ENCODE data around the gene WWC1.
"Not testable (repeated sequence)": the region's sequence is repeated elsewhere in the genome, so short reads cannot be mapped to it uniquely, and the experiment has no call there.

The WWC1 gene

GRCh38 chr5:168303393-168304025, 12.1 kb downstream of the WWC1 start:
- no peak for TF ChIP-seq CTCF (IDR thresholded peaks at IDR 0.05; ENCODE audit: low read depth, low read length)
- H3K4me3 ChIP-seq (ENCODE audit: low read depth, low read length): no peak overlapping the region

GRCh38 chr5:168304349-168304748, 12.9 kb downstream of the WWC1 start:
- no peak for TF ChIP-seq CTCF (IDR thresholded peaks at IDR 0.05; ENCODE audit: low read depth, low read length)

GRCh38 chr5:168305281-168305680, 13.8 kb downstream of the WWC1 start:
- no peak overlapping the region for H3K4me3 ChIP-seq (ENCODE audit: low read depth, low read length)
- no peak for TF ChIP-seq CTCF (IDR thresholded peaks at IDR 0.05; ENCODE audit: low read depth, low read length)

More at GRCh38 chr5:168304349-168304748, 12.9 kb downstream of the WWC1 start:
- no peak overlapping the region for H3K4me3 ChIP-seq (ENCODE audit: low read depth, low read length)

GRCh38 chr5:168307022-168307421, 15.6 kb downstream of the WWC1 start:
- TF ChIP-seq CTCF (IDR thresholded peaks at IDR 0.05; ENCODE audit: low read depth, low read length): no peak

GRCh38 chr5:168307925-168308584, 16.6 kb downstream of the WWC1 start:
- H3K4me3 ChIP-seq (ENCODE audit: low read depth, low read length): no peak overlapping the region
- no peak for TF ChIP-seq CTCF (IDR thresholded peaks at IDR 0.05; ENCODE audit: low read depth, low read length)

More at GRCh38 chr5:168307022-168307421, 15.6 kb downstream of the WWC1 start:
- H3K4me3 ChIP-seq (ENCODE audit: low read depth, low read length): no peak overlapping the region

- no peak for TF ChIP-seq CTCF (IDR thresholded peaks at IDR 0.05; ENCODE audit: low read depth, low read length)
Measured at GRCh38 chr5:168308976-168309598, 17.6 kb downstream of the WWC1 start.

GRCh38 chr5:168310541-168310940, 19.1 kb downstream of the WWC1 start:
- H3K4me3 ChIP-seq (ENCODE audit: low read depth, low read length): not testable (repeated sequence)

More at GRCh38 chr5:168308976-168309598, 17.6 kb downstream of the WWC1 start:
- H3K4me3 ChIP-seq (ENCODE audit: low read depth, low read length): no peak overlapping the region
